Endothelial cell of umbilical vein (primary cell): ENCODE measurements around the gene CPSF3. TPM values are rescaled to one million over a fixed set of nuclear protein-coding genes. Genes with fewer than 3 reads are reported as not detected.
"Not testable (repeated sequence)": the region's sequence is repeated elsewhere in the genome, so short reads cannot be mapped to it uniquely, and the experiment has no call there.

Source experiments
- BruUV-seq: library from RNA; stranded (reverse); fragments of 400-500 nt; replicated peaks from 2 replicates; lab custom pipeline; 2021; lab: Mats Ljungman, UMichigan
- CTCF ChIA-PET: fragments of 300-600, 350-600 bp; sonication (Branson Sonifier 250); formaldehyde crosslinking; loops from one replicate; lab custom pipeline; 2021; ENCODE audit warnings: antibody characterized with exemption, inconsistent platforms; lab: Charles Lee
- POLR2A ChIA-PET: fragments of 300-600, 350-600 bp; sonication (Branson Sonifier 250); formaldehyde crosslinking; loops from one replicate; lab custom pipeline; 2021; ENCODE audit warnings: antibody characterized with exemption, inconsistent platforms; lab: Charles Lee
- DNase-seq: peaks from one replicate; pipeline ENCODE4 v3.0.0-alpha.2; 2011; ENCODE audit warnings: low read depth, low spot score
- FAIRE-seq: peaks from 2 replicates; lab custom pipeline; 2011; peaks lifted over from hg19 to GRCh38; lab: Jason Lieb, UNC
- H2AFZ ChIP-seq: 2 replicates; pipeline ENCODE4 v1.6.0; 2012; ENCODE audit warnings: low read depth, low read length, control low read depth, inconsistent platforms
- H3K27ac ChIP-seq: 2 replicates; pipeline ENCODE4 v1.5.1; 2011; ENCODE audit warnings: low read depth, mild to moderate bottlenecking, control low read depth, low read length, moderate library complexity; ENCODE audit not compliant: insufficient read depth
- H3K27me3 ChIP-seq, 2 experiments: 2 replicates each; pipeline versions ENCODE4 v1.6.0 to v1.6.1; 2011; ENCODE audit warnings: low read length in 2 of 2, mixed read lengths in 1 of 2; ENCODE audit not compliant: control insufficient read depth in 2 of 2, insufficient read depth in 2 of 2
- H3K36me3 ChIP-seq, 2 experiments: 2 replicates in 1 of 2; 3 replicates in 1 of 2; pipeline ENCODE4 v1.5.1; 2011; ENCODE audit warnings: low read length in 2 of 2, mild to moderate bottlenecking in 1 of 2, moderate library complexity in 1 of 2; ENCODE audit not compliant: control insufficient read depth in 2 of 2, insufficient read depth in 2 of 2; ENCODE audit errors: extremely low read depth in 1 of 2
- H3K4me1 ChIP-seq: 3 replicates; pipeline ENCODE4 v1.5.1; 2011; ENCODE audit warnings: mild to moderate bottlenecking, low read length; ENCODE audit not compliant: control insufficient read depth, insufficient read depth; ENCODE audit errors: extremely low read depth
- H3K4me2 ChIP-seq: 2 replicates; pipeline ENCODE4 v1.6.1; 2011; ENCODE audit warnings: low read length, control low read depth, mixed read lengths; ENCODE audit not compliant: insufficient read depth
- H3K4me3 ChIP-seq, 3 experiments: fragments of 200-600 bp in 1 of 3; sonication (generic), shearing (Covaris generic) in 1 of 3; replicated peaks in 1 of 3; 2 replicates each; pipeline ENCODE4 v1.5.1; 2011 to 2016; ENCODE audit warnings: control low read depth in 3 of 3, low read length in 3 of 3, mild to moderate bottlenecking in 2 of 3, inconsistent platforms in 1 of 3, low read depth in 1 of 3, moderate library complexity in 1 of 3; ENCODE audit not compliant: insufficient read depth in 1 of 3
- H3K79me2 ChIP-seq: 2 replicates; pipeline ENCODE4 v1.6.0; 2012; ENCODE audit warnings: low read length, inconsistent platforms; ENCODE audit not compliant: control insufficient read depth, insufficient read depth
- H3K9ac ChIP-seq: replicated peaks from 2 replicates; pipeline ENCODE3; 2011; ENCODE audit warnings: low read length, control low read depth; ENCODE audit not compliant: insufficient read depth; ENCODE audit errors: extremely low read depth
- H3K9me1 ChIP-seq: replicated peaks from 3 replicates; pipeline ENCODE4 v1.6.0; 2011; ENCODE audit warnings: mild to moderate bottlenecking, low read length; ENCODE audit not compliant: control insufficient read depth, insufficient read depth; ENCODE audit errors: extremely low read depth
- H3K9me3 ChIP-seq: replicated peaks from 2 replicates; pipeline ENCODE4 v1.5.1; 2012; ENCODE audit warnings: low read length, inconsistent platforms; ENCODE audit not compliant: control insufficient read depth, insufficient read depth
- H4K20me1 ChIP-seq: replicated peaks from 2 replicates; pipeline ENCODE3; 2011; ENCODE audit warnings: mild to moderate bottlenecking, low read length; ENCODE audit not compliant: control insufficient read depth, insufficient read depth; ENCODE audit errors: extremely low read depth
- CTCF ChIP-seq, 2 donors: IDR thresholded peaks; 1 replicate in 1 of 2; 2 replicates in 1 of 2; pipeline ENCODE4 v1.5.1; 2011; ENCODE audit warnings: low read length in 2 of 2, mild to moderate bottlenecking in 2 of 2, moderate library complexity in 2 of 2, control low read depth in 1 of 2, inconsistent platforms in 1 of 2, low read depth in 1 of 2; ENCODE audit not compliant: insufficient read depth in 1 of 2; ENCODE audit errors: extremely low read depth in 1 of 2
- EZH2 ChIP-seq: IDR thresholded peaks from 2 replicates; pipeline ENCODE4 v1.6.1; 2012; ENCODE audit warnings: borderline replicate concordance, low read depth, mild to moderate bottlenecking, moderate library complexity, low read length, inconsistent platforms; ENCODE audit not compliant: severe bottlenecking
- FOS ChIP-seq: IDR thresholded peaks from 2 replicates; pipeline ENCODE4 v1.6.1; 2011; ENCODE audit warnings: mild to moderate bottlenecking, low read length, moderate library complexity, borderline replicate concordance; ENCODE audit not compliant: insufficient read depth
- GATA2 ChIP-seq: IDR thresholded peaks from 2 replicates; pipeline ENCODE4 v1.7.0; 2011; ENCODE audit warnings: low read depth, mild to moderate bottlenecking, moderate library complexity, mixed read lengths, low read length; ENCODE audit not compliant: insufficient read length, insufficient read depth
- JUN ChIP-seq: IDR thresholded peaks from 2 replicates; pipeline ENCODE4 v1.6.1; 2011; ENCODE audit warnings: borderline replicate concordance, low read depth; ENCODE audit not compliant: insufficient read length, insufficient read depth
- MAX ChIP-seq: IDR thresholded peaks from 2 replicates; pipeline ENCODE4 v1.6.1; 2011; ENCODE audit not compliant: insufficient read depth, insufficient read length
- MYC ChIP-seq: IDR thresholded peaks from one replicate; pipeline ENCODE4 v1.6.1; 2011; ENCODE audit warnings: mild to moderate bottlenecking, low read depth, low read length
- POLR2A ChIP-seq: IDR thresholded peaks from 2 replicates; pipeline ENCODE4 v1.6.1; 2012; ENCODE audit warnings: low read depth, mild to moderate bottlenecking, control low read depth, low read length
- POLR2AphosphoS5 ChIP-seq: IDR thresholded peaks from 2 replicates; pipeline ENCODE4 v1.6.1; 2012; ENCODE audit warnings: low read depth, mild to moderate bottlenecking, control low read depth, low read length, moderate library complexity; ENCODE audit not compliant: insufficient read depth
- dilution Hi-C: fragments of 300-500 bp; cut with MboI; formaldehyde crosslinking; loops from one replicate; pipeline ENCODE4 v1.15.0; 2019; ENCODE audit warnings: low sequenced_read_pairs; ENCODE audit not compliant: extremely low pct_ligation_motif_present
- intact Hi-C: fragments of 100-400 bp; cut with micrococcal nuclease; formaldehyde crosslinking; loops from one replicate; pipeline ENCODE4 v1.10.0; 2022
- polyA plus RNA-seq, 4 experiments: library from polyadenylated mRNA; depleted of rRNA in 3 of 4; stranded (reverse) in 3 of 4; unstranded in 1 of 4; fragments of >200 nt; gene quantifications; 2 replicates each; pipeline versions ENCODE4 v1.2.1 to v1.2.3, GENCODE V29; 2011 to 2012; ENCODE audit warnings: missing spikeins in 1 of 4
- total RNA-seq: library from RNA; stranded (reverse); gene quantifications from 2 replicates; pipeline ENCODE4 v1.2.3, GENCODE V29; 2021

Gene CPSF3
- total and polyA plus RNA-seq, 2 donors (not counting 3 experiments of a cell fraction or from before 2014, with no cell fraction given), result 13.7 to 35.6 TPM

GRCh38 chr2:9398251-9398650 lies 25.2 kb upstream of the CPSF3 start:
- H4K20me1 ChIP-seq, H3K9me1 ChIP-seq, BruUV-seq, H3K27me3 ChIP-seq, CTCF ChIA-PET, H3K4me1 ChIP-seq, DNase-seq, H3K79me2 ChIP-seq, H2AFZ ChIP-seq, H3K27ac ChIP-seq, H3K4me2 ChIP-seq, FAIRE-seq, POLR2A ChIA-PET, H3K9me3 ChIP-seq, H3K9ac ChIP-seq, H3K4me3 ChIP-seq, intact Hi-C loops, dilution Hi-C loops: not testable (repeated sequence)
- H3K36me3 ChIP-seq, result peaks cover 13 to 41% of the 10 kb centered on the region in 2 experiments

- Histone ChIP-seq H3K4me2 (no peak overlapping the region), H3K9ac (no peak overlapping the region), H3K36me3 (peaks cover 16 to 45% of the 10 kb centered on the region in 2 experiments), H3K9me3 (no peaks in the 10 kb centered on the region), H4K20me1 (no peaks in the 10 kb centered on the region), H3K27me3 (no peaks in the 10 kb centered on the region), H2AFZ (no peak overlapping the region), H3K79me2 (no peaks in the 10 kb centered on the region), H3K9me1 (no peaks in the 10 kb centered on the region), H3K4me3 (no peak overlapping the region), H3K4me1 (no peaks in the 10 kb centered on the region), H3K27ac (no peak overlapping the region)
- intact Hi-C loops, result no loop called here
- BruUV-seq, result no TSS peak
- ChIA-PET POLR2A (no interaction called here), CTCF (interaction anchor here (1.6 kb wide), 1 partner anchor 14 kb away, joined by 3 read pairs; no protein-coding TSS in a partner anchor)
- FAIRE-seq (no peak), DNase-seq (no peak)
- dilution Hi-C loops, result no loop called here
- no peak for TF ChIP-seq FOS
- no peak for TF ChIP-seq MYC
- TF ChIP-seq POLR2AphosphoS5, result no peak
- TF ChIP-seq EZH2, result no peak
- TF ChIP-seq JUN, result no peak
- TF ChIP-seq POLR2A, result no peak
- no peak for TF ChIP-seq GATA2
- no peak for TF ChIP-seq MAX
- TF ChIP-seq CTCF (IDR thresholded peaks at IDR 0.05; ENCODE audit: extremely low read depth in 1 of 2, insufficient read depth in 1 of 2, low read depth in 1 of 2, low read length in 2 of 2), result no peak
Observed at GRCh38 chr2:9398881-9399780, 24.3 kb upstream of the CPSF3 start.
